AG08396 (cell line): ENCODE data around the gene WAPL.

Source experiments
- DNase-seq: peaks from one replicate; pipeline ENCODE4 v3.0.0; 2012; ENCODE audit warnings: low spot score, mixed read lengths

WAPL gene

DNA sequence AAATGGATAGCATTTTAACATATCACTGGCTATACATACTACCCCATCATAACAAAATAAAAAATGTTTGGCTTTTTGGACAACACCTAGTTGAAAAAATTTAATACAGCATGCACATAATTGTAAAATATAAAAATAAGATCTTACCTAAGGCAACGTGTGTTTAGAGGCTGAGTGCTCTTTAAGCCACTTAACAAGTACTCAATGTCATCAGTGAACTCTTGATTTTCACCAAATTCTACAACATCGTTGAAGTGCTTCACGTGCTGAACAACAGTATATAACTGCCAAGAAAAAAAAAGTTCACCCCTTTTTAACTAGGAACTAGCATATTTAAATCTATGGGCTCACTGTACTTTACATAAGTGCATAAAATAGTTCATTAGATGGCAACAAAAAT, 49.5 kb downstream of the WAPL start:
- no peak for DNase-seq

DNA sequence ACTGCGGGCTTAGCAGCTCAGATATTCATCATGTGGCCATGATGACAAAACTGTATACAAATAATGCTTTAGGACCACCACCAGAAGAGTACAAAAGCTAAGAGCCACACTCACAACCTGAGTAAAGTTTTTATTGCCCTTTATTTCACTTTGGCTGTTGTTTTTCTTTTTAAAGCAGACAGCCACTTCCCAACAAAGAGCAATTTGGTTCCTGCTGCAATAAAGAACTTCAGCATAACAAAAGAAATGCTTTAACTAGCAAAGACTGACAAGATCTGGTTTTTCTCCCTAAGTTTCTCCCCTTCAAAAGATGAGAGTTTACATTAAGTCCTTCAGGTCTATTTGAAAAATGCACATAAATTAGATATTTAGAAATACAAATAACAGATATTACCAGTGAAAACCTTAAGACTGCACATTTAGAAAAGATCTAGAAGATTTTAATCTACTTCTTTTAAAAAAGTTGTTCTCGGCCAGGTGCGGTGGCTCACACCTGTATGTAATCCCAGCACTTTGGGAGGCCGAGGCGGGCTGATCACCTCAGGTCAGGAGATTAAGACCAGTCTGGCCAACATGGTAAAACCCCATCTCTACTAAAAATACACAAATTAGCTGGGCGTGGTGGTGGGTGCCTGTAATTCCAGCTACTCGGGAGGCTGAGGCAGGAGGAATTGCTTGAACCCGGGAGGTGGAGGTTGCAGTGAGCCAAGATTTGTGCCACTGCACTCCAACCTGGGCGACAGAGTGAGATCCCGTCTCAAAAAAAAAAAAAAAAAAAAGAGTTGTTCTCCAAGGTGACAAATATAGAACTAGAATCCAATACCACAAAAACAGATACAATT, 59.4 kb downstream of the WAPL start:
- DNase-seq, result no peak

DNA sequence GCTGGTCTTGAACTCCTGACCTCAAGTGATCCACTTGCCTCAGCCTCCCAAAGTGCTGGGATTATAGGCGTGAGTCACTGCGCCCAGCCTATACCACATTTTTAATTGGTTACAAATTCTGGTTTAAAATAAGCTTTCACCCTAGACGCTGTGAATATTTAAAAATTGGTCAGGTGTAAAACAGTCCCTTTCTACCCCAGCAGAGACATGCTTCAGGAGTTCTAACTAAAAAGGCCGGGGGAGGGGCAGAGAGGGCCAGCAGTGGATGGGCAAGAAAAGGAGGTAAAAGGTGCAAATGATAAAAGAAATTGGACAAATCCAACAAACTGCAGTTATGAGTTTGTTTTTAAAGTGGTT, 70.0 kb downstream of the WAPL start:
- no peak for DNase-seq

DNA sequence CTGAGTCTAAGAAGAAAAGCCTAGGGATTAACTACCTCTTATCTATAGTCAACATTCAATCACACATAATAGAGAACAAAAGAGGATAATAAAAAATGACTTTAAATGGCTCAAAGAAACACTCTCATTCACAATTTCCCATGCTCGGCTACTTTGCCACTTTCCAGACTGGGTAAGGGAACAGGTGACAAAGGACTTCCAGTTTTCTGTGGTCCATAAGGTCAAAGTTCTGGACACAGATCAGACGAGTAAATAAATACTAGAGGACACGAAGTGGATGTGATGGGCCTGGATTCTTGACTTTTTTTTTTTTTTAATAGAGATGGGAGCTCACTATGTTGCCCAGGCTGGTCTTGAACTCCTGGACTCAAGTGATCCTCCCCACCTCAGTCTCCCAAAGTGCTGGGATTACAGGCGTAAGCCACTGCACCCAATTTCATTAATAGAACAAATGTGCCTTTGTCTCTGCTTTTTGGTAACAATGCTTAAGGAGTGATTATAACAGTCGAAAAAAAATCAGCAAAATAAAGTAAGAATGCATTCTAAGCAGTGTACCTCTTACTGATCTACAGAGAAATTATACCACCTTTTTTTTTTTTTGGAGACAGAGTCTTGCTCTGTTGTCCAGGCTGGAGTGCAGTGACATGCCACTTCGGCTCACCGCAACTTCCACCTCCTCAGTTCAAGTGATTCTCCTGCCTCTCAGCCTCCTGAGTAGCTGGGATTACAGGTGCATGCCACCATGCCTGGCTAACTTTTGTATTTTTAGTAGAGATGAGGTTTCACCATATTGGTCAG, 70.6 kb downstream of the WAPL start:
- no peak for DNase-seq

DNA sequence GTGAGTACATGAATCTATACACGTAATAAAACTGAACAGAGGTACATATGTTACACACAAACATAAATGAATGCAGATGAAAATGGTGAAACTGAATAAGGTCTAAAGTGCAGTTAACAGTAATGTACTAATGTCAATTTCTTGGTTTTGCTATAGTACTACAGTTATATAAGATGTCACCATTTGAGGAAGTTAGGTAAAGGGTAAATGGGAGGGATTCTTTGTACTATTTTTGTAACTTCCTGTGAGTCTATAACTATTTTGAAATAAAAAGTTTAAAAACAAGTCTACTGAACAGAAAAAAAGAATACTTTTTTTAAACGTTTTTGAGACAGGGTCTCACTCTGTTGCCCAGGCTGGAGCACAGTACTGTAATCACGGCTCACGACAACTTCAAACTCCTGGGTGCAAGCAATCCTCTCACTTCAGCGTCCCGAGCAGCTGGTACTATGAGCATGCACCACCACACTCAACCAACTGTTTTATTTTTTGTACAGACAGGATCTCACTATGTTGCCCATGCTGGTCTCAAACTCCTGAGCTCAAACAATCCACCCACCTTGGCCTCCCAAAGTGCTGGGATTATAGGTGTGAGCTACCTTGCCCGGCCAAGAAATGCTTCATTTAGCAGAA, 71.5 kb downstream of the WAPL start:
- no peak for DNase-seq

DNA sequence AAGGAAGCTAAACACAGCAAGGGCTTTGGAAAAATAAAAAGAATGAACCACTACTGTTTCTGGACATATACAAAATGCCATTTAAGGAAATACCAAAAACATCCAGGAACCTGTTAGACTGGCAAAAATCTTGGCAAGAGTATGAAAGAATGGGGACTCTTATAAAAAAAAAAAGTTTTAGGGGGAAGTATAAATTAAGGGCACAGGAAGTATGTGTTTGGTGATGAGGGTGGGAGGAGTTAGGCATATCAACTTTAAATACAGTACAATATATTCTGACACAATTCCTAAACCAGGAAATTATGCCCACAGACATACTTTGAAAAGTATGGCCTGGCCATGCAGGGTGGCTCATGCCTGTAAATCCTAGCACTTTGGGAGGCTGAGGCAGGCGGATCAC, 74.2 kb downstream of the WAPL start:
- DNase-seq, result no peak

DNA sequence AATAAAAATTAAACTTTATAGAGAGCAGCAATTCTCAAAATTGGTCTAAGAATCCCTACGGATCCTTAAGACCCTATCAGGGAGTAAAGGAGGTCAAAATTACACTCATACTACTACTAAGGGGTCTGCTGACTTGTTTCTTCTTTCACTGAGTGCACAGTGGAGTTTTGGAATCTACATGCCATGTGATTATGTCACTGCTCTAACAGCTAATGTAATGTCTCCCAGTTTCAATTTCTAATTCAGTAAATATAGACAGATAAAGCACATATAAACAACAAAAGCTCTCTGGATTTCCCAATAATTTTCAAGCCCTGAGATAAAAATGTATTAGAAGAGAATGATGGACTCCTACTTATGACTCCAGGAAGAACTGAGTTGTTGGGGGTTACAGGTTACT, 74.6 kb downstream of the WAPL start:
- DNase-seq, result no peak

DNA sequence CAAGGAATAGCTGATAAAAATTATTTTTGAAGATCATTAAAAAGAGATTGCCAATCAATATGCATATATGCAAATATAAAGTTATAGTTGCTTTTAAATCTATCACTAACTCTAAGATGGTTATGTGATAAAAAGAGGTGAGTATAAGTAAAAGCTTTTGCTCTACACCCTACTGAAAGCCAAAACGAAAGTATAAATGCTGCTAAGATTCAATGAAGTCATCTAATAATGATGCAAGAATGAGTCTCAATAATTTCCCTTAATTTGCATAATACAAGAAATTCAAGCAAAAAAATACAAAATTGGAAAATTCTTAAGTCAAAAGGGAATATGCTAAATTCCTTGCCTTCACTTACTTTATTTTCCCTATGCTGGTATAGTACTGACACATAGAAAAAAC, 75.2 kb downstream of the WAPL start:
- DNase-seq, result no peak

DNA sequence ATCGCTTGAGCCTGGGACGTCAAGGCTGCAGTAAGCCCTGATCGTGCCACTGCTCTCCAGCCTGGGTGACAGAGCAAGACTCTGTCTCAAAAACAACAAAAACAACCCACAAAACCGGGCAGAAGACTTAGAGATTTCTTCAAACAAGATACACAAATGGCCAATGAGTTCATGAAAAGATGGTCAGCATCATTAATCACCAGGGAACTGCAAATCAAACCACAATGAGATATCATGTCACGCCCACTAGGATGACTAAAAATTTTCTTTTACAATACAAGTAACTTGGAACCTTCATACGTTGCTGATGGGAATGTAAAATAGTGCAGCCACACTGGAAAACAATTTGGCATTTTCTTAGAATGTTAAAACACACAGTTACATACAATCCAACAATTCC, 77.7 kb downstream of the WAPL start:
- DNase-seq, result no peak

DNA sequence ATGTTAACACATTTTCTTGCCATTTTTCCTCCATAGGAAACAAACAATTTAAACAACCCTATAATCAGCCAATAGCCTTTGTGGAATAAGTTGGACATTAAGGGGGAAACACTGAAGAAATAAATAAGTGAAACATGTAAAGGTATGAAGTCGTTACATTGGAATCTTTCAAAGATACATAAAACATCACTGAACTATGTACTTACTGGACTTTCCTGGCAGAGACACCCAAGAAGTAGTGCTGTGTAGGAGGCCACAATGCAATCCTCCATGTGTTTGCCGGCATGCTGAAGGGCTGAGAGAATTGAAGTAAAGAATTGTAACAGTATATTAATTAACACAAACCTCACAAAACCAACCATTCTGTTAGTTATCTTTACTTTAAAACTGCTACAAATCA, 78.5 kb downstream of the WAPL start:
- peak; percentile 15 for DNase-seq

DNA sequence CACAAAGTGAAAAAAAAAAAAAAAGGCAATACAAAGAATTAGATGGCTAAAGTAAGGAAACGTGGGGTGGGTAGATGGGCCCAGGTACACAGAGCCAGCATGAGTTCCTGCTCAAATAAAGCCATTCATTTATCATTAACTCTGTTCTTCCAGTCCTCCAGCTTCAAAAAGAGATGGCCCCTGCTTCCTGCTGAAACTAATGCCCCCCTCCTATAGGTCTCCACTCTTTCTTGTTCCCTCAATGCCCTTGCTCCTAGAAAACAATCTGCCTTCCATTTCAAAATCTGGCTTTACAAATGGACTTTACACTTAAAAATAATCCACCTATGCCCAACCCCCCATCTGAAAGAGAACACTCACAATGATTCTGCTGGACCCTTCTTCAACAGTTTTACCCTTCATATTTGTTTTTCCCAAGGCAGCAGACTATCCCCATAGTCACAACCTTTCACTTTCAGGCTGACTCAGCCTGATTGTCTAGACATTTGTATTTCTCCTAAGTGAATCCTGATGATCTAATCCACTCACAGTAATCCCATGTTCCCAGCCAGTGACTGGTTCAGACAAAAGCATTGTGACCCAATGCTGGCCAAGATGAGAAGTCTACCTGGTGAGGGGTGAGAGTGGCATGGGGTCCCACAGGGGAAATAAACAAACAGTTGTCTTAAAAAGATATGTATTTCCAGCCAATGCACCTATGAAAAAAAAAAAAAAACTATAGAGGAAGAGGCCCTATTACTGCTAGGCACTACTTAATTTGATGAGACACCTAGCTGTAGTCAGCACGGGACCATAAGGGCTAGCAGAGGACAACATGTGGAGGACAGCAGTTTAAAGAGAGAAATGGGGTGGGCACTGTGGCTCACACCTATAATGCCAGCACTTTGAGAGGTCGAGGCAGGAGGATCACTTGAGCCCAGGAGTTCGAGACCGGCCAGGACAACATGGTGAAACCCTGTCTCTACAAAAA, 80.4 kb downstream of the WAPL start:
- DNase-seq, result peak; percentile 49

DNA sequence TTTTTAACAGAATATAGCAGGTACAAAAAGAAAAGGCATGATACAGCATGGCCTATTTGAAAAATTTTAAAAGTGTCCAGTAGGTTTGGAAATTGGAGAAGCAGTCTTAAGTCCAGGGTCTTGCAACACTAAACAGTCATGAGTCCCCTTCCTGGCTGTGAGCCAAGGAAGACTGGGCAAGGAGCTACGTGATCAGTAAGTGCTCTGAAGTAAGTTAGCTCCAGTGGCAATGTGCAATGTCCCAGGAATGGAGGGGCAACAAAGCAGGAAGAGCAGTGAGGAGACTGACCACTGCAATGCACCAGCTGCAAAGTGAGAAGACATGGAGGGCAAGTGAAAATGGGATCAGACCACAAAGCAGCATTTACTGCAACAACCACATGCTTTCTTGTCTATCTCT, 82.0 kb downstream of the WAPL start:
- peak; percentile 30 for DNase-seq

DNA sequence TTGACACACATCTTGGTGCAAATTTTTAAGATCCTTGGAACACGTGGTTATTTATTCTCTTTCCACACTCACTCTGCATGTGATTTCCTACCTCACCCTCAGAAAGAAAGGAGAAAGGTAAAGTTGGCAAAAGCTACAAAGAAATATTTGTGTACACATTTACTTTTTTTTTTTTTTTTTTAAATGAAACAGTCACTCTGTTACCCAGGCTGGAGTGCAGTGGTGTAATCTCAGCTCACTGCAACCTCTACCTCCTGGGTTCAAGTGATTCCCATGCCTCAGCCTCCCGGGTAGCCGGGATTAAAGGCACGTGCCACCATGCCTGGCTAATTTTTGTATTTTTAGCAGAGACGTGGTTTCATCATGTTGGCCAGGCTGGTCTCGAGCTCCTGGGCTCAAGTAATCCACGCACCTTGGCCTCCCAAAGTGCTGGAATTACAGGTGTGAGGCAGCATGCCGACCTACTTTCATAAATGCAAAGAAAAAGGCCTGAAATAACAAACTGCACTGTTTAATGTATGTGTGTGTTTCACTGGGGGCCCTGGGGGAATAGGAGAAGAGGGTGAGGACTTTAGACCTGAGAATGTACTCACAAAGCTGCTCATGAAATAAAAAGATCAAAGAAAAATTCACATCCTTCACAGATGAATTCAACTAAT, 83.4 kb downstream of the WAPL start:
- DNase-seq, result no peak

DNA sequence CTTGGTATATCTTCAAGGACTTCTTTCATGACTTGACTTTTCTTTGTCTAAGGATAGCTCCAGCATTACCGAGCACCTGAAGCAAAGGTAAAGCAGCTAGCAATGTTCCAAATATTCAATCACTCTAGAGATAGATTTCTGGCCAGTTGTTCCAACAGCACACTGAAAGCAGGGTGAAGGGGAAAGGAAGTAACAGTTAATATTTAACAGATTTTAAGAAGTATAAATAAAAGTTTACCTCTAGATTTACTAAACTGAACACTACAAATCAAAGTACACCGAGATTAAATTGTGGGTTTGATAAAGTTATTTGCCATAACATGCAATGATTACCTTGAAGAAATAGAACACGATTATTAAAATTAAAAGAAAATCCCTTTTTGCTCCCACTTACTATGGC, 84.1 kb downstream of the WAPL start:
- no peak for DNase-seq

DNA sequence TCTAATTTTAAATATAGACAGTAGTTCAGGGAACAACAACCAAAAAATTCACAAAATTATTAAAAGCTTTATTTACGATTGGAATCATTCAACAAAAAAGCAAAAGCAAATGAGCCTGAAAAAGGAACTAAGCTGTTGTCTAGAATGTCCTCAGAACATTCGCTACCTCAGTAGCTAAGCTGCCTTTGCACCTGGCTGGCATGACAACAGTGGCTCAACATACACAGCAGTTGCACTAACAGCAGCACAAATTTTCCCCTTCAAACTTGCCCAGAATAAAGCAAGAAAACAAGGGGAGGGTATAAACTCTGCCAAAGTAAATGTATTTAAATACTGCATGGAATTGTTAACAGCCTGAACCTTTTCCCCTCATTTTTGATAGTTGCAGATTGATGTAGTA, 84.6 kb downstream of the WAPL start:
- DNase-seq, result no peak

DNA sequence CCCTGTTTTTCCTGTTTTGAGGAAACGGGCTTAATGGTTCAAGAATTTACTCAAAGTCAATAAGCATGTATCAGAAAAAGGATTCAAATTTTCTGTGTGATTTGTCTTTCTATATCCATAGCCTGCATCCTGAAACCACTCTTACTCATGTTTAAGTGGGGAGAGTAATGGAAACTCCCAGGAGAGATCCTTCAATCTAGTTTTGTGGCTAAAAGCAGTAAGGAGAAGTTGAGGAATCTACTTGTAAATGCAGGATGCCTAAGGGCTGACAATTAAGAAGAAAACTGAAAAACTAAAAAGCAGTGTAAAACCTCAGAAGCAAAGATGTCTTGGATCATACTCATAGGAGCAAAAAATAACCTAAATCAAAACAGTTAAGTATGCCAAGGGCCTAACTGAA, 86.9 kb downstream of the WAPL start:
- DNase-seq, result no peak

DNA sequence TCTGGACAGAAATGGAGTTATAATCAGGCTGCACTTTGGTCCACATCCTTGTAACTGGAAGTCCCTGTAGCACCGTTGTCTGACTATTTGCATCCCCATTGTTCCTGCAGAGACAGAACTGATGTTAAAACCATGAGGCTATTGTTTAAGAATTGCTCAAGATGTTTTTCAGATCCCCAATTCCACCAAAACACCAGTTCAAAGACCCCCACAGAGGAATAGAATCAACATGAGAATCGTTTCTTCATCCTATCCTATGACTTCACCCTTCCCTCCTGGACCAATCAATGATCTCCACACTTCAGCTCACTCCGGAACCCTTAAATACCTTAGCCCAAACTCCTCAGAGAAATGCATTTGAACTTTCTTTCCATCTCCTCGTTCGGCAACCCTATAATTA, 97.9 kb downstream of the WAPL start:
- DNase-seq, result no peak

DNA sequence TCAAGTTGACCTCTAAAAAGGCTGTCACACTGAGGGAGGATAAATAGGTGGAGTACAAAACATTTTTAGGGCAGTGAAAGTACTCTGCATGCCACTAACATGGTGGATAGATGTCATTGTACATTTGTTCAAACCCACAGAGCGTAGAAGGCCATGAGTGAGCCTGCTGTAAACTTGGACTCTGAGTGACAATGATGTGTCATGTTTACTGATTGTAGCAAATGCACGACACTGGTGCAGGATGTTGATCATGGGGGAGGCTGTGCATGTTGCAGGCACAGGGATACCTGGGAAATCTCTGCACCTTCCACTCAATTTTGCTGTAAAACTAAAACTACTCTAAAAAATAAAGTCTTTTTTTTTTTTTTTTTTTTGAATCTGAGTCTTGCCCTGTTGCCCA, 102.5 kb downstream of the WAPL start:
- DNase-seq, result no peak

DNA sequence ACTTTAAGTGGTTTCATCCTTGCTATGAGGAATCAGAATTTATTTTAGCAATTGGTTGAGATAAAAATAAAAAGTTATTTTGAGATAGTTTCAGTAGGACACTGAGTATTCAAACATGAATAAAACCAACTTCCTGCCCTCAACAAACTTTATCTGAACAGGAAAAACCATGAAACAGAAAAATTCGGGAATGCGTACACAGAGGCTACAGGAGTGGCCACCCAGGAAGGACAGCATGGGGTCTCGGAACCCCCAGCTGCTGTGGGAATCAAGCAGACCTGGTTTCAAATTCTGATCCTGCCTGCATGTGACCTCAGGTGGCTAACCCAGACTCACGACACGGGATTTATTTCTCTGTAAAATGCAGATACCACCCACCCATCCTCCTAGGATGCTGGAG, 106.0 kb downstream of the WAPL start:
- no peak for DNase-seq

DNA sequence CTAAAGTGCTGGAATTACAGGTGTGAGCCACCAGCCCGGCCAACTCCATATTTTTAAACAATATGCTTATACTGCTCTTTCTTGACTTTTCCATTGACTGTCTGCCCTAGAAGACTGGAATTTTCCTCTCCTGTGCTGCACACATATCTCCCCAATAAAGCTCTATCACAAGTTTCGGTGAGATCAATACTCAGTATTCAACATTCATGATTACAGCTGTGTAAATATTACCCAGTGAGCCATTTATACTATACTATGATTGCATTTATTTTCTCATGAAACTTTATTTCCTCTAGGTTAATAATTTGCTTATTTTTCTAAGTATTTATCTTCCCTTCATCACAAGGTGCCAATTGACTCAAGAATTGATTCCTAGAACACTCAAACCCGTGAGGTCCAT, 106.5 kb downstream of the WAPL start:
- DNase-seq, result no peak

DNA sequence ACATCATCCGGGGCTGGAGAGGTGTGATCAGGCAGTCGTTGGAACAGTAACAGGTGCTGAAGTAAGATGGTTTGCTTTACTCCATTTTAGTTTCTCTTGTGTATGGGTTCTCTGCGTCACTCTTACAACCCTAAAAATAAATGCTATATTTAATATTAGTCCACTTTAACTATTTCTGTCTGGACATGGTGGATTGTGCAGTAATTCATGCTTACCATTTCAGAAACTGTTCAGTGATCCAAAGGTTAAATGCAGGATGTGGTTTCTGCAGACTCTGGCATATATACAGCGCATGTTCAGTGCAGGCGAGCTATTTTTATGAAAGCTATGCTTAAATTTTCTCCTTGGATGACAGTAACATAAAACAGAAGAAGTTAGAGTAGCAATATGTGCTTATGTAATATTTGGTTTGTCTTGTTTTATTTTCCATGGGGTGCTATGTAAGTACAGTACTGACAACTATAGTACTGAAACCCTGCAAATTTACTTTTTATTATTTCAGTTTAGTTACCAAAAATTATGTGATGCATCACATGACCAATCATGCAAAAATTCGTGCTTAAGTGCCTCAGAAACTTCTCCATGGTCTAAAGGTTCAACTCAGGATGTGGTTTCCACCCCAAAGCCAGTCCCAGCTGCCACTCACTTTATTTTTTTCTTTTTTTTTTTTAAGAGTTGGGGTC, 108.4 kb downstream of the WAPL start:
- DNase-seq, result no peak
